Stimulated activated CD8-positive, alpha-beta memory T cell treated with anti-CD3 and anti-CD28 coated beads, Interleukin-12 subunit alpha, Interleukin-12 subunit beta, amount 100 ng/mL, for 4 hours (primary cell): ENCODE results near the gene ST7.
"Not testable (repeated sequence)": the region's sequence is repeated elsewhere in the genome, so short reads cannot be mapped to it uniquely, and the experiment has no call there.

Source experiments
- DNase-seq: peaks from one replicate; pipeline ENCODE4 v3.0.0-alpha.2; 2020; ENCODE audit warnings: low read depth

The ST7 gene, protein sequence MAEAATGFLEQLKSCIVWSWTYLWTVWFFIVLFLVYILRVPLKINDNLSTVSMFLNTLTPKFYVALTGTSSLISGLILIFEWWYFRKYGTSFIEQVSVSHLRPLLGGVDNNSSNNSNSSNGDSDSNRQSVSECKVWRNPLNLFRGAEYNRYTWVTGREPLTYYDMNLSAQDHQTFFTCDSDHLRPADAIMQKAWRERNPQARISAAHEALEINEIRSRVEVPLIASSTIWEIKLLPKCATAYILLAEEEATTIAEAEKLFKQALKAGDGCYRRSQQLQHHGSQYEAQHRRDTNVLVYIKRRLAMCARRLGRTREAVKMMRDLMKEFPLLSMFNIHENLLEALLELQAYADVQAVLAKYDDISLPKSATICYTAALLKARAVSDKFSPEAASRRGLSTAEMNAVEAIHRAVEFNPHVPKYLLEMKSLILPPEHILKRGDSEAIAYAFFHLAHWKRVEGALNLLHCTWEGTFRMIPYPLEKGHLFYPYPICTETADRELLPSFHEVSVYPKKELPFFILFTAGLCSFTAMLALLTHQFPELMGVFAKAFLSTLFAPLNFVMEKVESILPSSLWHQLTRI

DNA sequence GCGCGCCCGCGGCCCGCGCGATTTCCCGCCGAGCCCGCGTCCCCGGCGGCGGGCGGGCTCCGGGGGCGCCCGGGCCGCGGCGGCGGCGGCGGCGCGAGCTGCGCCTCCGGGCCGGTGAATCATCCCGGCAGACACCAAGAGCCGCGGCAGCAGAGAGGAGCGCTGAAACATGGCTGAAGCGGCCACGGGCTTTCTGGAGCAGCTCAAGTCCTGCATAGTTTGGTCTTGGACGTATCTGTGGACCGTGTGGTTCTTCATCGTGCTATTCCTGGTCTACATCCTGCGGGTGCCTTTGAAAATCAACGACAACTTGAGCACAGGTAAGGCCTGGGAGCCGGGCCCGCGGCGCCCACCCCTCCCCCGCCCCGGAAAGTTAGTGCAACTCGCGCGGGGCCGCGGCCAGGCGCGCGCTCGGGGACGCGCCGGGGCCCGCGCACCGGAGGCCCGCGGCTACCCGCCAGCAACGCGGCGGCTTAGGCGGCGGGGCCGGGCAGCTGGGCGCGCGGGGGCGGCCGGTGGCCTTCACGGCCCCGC is at the start of gene ST7:
TSS of gene ST7 (plus strand) at position 130 of the 534 bp plus-strand sequence. CDS start at position 170, 40 bp downstream.
- peak; percentile 55 for DNase-seq

- no peak for DNase-seq
Measured at GRCh38 chr7:116906391-116906790, 46.9 kb upstream of the ST7 start.

- DNase-seq = no peak
Measured at GRCh38 chr7:116910383-116910782, 42.9 kb upstream of the ST7 start.

DNA sequence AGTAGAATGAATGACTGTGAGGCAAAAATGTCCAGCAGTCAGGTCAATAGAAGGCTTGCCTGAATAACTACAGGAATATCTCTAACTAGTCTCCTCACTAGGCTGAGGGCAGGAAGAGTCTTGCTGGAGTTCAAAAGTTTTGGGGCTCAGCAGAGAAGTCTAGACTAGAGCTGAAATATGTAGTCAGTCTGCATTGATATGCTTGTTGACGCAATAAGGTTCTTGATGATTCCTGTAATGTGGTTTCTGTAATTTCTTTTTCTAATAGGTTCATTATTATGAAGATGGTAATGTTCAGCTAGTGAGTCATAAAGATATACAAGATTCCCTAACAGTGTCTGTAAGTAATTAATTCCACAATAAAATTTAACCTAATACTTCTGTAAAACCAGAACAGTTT is 41.5 kb upstream of the ST7 start:
- DNase-seq = no peak

- DNase-seq = no peak
Measured at GRCh38 chr7:116912269-116912909, 40.9 kb upstream of the ST7 start.

DNA sequence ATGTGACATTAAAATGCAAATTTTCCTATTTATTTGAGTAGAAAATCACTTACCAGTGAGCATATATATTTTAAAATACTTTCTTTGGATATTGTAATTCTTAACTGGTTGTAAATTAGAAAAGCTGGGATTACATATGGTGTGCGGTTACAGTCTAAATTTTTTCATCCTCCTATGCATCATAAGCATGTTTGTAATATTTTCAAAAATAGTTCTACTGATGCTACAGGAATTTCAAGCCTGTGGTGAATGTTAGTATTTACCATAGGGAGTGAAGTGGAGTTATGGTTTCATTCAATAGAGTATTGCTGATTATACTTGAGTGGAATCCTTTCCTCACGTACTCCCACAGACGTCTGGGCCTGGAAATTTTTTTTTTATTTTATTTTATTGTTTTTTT is 34.6 kb upstream of the ST7 start:
- DNase-seq = no peak

DNA sequence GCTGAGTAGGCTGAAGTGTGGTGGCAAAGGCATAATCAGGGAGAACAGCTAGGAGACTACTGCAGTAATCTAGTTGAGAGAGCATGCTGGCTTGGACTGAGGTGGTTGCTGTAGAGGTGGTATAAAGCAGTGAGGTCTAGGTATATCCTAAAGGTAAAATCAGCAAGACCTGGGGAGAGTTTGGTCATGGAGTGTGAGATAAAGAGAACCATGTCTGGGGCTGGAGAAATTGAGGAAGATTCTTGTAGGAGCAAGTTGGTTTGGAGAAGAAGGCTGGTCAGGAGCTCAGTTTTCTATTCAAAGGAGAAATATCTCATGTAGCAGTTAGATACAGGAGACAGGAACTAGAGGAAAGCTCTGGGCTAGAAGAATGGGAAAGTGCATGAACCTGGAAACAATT is 32.9 kb upstream of the ST7 start:
- no peak for DNase-seq

GRCh38 chr7:116922545-116922944 is 30.8 kb upstream of the ST7 start:
- DNase-seq = no peak

- DNase-seq = no peak
Measured at GRCh38 chr7:116924741-116925140, 28.6 kb upstream of the ST7 start.

- no peak for DNase-seq
Measured at GRCh38 chr7:116929021-116929420, 24.3 kb upstream of the ST7 start.

- DNase-seq = peak; percentile 37
Measured at GRCh38 chr7:116929914-116930913, 23.1 kb upstream of the ST7 start.

- no peak for DNase-seq
Measured at GRCh38 chr7:116932566-116932965, 20.7 kb upstream of the ST7 start.

- no peak for DNase-seq
Measured at GRCh38 chr7:116933465-116933864, 19.8 kb upstream of the ST7 start.

- DNase-seq = no peak
Measured at GRCh38 chr7:116934580-116934979, 18.7 kb upstream of the ST7 start.

GRCh38 chr7:116936844-116937243 is 16.5 kb upstream of the ST7 start:
- DNase-seq = not testable (repeated sequence)

- DNase-seq = no peak
Measured at GRCh38 chr7:116938678-116939077, 14.6 kb upstream of the ST7 start.

DNA sequence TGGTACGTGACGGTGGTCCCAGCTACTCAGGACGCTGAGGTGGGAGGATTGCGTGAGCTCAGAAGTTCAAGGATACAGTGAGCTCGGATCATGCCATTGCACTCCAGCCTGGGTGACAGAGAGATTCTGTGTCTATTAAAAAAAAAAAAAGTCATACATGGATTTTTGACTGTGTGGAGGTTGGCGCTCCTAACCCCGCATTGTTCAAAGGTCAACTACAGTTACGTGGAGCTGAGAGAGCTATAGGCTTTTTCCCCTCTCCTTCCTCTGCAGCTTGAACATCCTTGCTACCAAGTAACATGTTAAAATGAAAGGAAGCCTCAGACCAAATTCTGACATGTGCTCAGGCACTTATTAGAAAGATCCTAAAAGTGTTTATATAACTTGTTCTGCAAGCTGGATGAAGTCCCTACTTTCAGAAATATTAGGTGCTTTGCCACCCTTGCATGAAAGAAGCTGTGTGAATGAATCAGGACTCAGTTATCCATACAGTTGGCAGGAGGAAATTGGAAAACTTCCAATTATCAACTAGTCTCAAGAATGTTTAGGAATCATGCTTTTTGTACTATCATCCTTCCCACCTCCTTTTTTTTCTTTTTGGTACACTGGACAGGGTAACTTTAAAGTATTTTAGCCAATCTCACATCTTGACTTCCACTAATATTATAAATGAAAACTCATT is 12.5 kb upstream of the ST7 start:
- no peak for DNase-seq

DNA sequence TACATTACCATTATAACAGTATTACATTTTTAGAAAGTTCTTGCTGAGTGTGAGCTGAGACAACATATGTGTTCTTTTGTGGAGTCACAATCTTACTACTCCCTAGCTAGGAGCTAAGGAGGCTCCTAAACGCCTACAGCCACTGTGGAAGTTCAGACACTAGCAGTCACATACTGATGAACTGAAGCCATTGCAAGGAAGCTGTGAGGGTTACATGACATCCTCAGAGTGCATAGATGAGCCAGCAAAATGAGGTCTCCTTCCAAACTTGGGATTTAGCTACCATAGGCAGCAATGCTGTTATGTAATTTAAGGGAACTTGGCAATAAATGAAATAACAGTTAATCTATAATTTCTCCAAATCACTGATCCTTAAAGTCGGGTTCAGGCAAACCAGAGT is 10.8 kb upstream of the ST7 start:
- DNase-seq = no peak

DNA sequence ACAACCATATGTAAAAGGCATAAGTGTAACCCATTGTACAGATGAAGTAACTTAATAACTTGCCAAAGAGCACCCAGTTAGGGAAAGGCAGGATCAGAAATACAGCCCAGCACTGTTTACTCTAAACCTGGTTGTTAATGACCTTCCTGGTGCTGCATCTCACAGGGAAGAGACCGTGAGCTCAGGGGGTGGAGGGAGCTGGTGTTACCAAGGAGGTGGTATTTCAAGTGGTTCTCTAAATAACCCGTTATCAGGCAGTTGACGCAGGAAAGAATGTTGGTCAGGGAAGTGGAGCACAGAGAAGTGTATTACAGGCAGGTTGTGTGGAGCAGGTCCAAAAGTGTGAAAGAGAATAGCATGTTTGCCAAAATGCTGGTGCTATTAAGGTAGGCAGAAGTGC is 4.4 kb upstream of the ST7 start:
- no peak for DNase-seq

GRCh38 chr7:116949941-116950801 is 3.1 kb upstream of the ST7 start:
- DNase-seq = no peak
